ENCODE results near the gene CACNA1H.
"Not testable (repeated sequence)": the region's sequence is repeated elsewhere in the genome, so short reads cannot be mapped to it uniquely, and the experiment has no call there.

CACNA1H gene

DNA sequence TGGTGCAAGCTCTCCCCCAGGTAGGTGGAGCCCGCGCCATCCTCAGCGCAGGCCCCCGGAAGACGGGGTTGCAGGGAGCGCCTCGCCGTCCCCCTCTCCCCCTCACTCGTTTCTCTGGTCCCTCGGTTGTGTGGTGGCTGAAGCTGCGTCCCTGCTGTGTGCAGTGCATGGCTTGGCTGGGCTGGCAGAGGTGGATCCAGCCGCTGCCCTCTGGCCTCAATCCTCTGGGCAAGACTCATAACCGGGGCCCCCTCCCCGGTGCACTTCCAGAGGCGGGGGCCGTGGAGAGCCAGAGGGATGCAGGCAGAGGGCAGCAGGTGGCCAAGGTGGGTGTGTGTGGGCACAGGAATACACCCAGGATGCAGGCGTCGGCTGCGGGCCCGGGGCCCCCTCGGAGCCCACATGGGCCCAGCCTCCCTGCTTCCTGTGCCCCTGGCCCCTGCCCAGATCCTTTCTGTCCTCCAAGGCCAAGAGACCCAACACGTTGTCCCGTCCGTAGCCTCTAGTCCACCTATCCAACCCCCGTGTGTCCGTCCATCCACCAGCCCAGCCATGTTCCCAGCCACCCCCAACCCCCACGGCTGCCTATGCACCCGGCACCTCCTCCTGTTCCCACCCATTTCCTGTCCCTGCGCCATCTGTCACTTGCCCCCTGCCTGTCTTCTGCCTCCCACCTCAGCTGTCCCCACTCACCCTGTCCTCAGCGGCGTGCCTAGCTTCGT lies 62.8 kb downstream of the CACNA1H start:
- DNase-seq, result no peak

- DNase-seq, result no peak
Observed at GRCh38 chr16:1216296-1216619, 63.4 kb downstream of the CACNA1H start.

- DNase-seq, result no peak
Observed at GRCh38 chr16:1216681-1217400, 63.9 kb downstream of the CACNA1H start.

GRCh38 chr16:1217526-1217925 lies 64.6 kb downstream of the CACNA1H start:
- DNase-seq, result no peak

- no peak for DNase-seq
Observed at GRCh38 chr16:1218061-1218929, 65.4 kb downstream of the CACNA1H start.

DNA sequence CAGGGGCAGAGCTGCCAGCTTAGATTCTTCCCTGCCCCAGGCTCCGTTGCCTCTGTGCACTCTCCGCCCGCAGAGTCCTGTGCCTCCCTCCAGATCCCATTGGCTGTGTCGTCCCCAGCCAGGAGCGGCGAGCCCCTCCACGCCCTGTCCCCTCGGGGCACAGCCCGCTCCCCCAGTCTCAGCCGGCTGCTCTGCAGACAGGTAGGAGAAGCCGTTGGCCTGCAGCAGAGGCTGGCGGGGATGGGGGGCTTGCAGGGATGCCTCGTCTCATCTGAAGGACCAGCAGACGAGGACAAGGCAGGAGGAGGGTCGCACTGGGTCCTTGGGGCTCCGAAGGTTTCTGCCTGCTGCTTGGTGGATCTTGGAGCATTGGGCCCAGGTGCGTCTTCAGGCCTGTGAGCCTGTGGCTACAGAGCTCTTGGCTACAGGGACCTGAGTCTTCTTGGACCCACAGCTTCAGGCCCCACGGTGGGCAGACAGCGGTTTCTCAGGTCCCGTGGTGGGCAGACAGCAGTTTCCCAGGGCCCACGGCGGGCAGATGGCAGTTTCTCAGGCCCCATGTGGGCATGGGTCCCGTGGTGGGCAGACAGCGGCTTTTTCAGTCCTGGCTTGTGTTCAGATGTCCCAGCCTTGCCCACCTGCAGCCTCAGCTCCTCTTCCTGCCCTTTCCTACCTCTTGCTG lies 66.2 kb downstream of the CACNA1H start:
- DNase-seq, result no peak

GRCh38 chr16:1220098-1220728 lies 67.3 kb downstream of the CACNA1H start:
- no peak for DNase-seq

DNA sequence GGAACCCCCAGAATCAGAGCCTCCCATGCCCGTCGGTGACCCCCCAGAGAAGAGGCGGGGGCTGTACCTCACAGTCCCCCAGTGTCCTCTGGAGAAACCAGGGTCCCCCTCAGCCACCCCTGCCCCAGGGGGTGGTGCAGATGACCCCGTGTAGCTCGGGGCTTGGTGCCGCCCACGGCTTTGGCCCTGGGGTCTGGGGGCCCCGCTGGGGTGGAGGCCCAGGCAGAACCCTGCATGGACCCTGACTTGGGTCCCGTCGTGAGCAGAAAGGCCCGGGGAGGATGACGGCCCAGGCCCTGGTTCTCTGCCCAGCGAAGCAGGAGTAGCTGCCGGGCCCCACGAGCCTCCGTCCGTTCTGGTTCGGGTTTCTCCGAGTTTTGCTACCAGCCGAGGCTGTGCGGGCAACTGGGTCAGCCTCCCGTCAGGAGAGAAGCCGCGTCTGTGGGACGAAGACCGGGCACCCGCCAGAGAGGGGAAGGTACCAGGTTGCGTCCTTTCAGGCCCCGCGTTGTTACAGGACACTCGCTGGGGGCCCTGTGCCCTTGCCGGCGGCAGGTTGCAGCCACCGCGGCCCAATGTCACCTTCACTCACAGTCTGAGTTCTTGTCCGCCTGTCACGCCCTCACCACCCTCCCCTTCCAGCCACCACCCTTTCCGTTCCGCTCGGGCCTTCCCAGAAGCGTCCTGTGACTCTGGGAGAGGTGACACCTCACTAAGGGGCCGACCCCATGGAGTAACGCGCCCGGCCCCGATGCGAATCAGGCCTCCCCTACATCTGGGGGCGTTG lies 68.1 kb downstream of the CACNA1H start:
- DNase-seq, result no peak

GRCh38 chr16:1221628-1222552 lies 69.0 kb downstream of the CACNA1H start:
- DNase-seq, result no peak

DNA sequence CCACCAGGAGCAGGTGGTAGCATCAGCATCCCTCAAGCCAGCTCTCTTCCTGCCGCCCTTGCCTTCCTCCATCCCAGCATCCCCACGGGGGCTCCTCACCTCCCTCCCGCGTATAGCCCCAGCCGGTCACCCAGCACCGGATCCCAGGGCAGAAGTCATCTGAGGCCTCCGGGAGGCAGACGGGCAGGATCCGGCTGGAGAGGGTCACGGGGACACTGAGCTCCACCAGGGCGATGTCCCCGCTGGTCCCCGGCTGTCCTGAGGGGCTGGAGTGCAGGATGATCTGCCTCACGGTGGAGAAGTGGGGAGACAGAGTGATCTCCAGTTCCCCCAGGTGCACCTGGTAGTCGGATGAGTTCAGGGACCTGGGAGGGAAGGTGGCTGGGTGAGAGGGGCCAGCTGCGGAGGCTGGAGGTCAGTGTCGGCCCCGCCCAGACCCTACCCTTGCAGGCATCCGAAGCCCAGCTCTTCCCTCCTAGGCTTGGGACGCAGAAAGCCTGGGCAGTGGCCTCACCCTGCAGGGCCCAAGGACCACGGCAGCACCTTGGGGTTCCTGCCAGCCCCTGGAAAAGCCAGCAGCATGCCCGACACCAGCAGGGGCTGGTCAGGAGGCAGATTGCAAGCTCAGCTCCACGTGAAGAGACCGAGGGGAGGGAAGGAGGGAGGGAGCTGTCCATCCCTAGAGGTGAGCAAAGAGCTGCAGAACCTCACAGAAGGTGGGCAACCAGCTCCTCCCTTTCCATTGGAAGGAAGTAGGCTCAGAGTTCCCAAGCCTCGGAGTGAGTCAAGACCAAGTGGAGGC lies 69.8 kb downstream of the CACNA1H start:
- DNase-seq, result no peak

DNA sequence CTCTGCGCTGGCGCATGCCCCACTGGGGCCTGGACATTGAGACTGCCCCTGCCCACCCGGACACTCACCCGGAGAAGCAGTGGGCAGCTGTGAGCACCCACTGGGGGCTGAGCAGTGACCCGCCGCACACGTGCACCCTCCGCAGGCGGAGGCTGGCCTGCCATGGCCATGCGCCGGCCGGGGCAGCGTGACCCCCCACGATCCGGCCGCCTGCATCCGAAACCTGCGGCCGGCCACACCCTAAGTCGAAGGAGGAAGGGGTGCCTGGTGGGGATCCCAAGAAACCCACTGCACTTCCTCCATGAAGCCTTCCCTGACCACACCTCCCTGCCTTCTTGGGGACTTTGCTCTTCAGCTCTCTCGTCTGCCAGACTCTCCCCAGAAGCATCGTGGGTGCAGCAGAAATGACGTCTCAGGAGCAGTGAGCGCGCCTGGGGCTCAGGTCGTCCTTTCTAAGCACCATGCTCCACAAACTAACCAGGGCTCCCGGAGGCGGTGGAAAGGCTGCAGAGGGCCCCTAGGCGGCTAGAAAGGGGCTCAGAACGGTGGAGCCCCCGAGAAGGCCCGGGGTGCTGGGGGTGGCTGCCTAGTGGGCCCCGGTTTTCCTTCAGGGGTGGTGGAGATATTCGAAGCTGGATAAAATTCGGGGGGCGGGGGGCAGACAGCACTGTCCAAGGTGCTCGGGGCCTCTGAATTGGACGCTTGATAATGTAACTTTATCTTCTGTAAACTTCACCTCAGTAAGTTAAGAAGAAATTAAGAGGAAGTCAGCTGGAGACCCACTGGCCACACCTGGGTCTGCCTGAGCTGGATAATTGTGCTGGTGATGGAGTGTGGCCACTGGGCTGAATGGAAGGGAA lies 70.7 kb downstream of the CACNA1H start:
- no peak for DNase-seq

GRCh38 chr16:1224558-1224957 lies 71.7 kb downstream of the CACNA1H start:
- no peak for DNase-seq

DNA sequence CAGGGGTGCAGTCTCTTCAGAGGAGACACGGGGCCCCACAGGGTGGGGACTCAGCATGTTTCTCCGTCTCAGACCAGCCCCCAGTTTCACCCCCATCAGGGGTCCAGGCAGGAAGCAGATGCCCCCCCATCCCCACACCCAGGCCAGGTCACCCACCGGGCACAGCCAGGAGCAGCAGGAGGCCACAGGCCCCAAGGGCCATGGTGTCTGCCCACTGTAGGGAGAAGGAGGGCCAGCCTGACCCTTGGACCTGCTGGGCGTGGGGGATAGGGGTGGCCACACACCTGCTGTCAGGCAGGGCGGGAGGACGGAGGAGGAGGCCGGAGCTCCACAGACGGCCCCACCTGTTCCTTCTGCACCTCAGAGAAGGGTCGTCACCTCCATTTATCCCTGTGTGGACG lies 72.1 kb downstream of the CACNA1H start, which contains the start of gene TPSG1:
Gene TPSG1 (minus strand): TSS at position 218 of the 401 bp plus-strand sequence. CDS start 16 bp downstream, at position 202.
- DNase-seq, result no peak

DNA sequence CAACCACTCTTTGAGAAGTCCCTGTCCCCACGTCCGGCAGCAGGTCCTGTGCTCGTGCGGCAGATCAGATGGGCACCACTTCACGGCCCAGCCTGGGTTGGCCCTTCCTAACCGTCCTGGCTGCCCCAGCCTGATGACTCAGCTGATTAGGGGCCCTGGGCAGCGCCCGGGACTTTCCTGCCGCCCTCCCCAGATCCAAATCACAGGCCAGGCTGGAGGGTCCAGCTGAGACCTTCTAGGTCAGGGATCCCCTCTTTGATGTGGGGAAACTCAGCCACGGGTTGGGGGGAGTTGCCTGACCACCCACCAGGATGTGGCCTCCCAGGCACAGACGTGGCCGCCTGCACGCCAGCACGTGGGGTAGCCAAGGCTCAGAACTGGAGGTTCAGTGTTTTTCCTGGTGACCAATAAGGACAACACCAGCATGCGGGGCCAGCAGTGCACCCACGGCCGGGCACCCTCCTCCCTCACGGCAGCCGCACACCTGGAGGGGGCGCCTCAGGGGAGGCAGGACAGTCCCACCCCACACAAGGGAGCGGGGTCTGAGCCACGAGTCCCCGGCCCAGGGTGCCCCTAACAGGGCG lies 72.9 kb downstream of the CACNA1H start:
- DNase-seq, result not testable (repeated sequence)

DNA sequence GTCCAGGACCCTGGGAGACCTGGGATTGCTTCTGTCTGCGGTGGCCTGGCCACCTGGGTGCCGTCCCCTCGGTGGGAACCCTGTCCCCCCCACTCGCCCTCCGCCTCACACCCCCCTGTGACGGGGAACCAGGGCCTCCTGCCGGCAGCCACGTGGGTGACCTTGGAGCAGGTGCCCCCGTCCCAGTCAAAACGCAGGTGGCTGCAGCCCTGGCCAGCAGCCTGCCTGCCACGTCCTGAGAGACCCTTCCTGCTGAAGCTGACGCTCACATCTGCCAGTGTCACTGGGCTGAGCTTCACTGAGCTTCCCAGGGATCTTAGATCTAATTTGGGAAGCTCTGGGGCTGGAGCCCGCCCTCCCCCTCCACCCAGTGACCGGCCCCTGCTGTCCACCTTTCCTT lies 73.8 kb downstream of the CACNA1H start:
- DNase-seq, result not testable (repeated sequence)

DNA sequence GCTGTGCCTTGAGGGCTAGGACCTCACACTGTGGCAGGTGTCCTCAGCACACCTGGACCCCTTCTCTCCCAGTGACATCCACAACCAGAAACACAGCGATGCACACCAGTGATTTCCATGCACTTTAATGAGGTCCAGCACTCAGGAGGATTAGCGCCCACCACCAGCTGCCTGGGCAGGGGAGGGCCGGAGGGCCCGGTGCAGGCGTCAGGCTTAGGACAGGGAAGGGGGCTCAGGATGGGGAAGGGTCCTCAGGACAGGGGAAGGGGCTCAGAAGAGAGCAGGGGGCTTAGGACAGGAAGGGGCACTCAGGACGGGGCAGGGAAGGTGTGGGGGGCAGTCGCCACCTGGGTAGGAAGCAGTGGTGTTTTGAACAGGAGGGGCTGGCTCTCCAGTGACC lies 75.3 kb downstream of the CACNA1H start:
- DNase-seq, result not testable (repeated sequence)

- not testable (repeated sequence) for DNase-seq
Observed at GRCh38 chr16:1229476-1229875, 76.6 kb downstream of the CACNA1H start.

DNA sequence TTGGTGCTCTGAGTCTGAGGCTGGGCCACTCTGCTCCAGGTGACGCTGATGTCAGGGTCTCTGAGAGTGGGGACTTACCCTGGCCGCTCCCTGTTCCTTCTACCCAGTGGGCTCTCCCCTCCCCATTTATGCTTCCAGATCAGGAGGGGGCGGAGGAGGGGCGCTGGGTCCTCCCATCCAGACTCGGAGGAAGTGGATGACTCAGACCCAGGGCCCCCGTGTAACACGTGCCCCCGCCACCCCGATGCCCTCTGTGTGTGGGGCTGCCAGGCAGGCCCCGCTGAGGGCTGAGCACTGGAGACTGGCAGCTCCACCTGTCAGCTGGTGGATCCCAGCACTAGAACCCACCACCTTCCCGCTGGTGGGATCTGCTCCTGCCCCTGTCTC lies 77.2 kb downstream of the CACNA1H start, which contains the start of gene TPSB2:
Gene TPSB2 (minus strand): TSS at position 101 of the 387 bp plus-strand sequence. CDS start 233 bp downstream, outside the sequence.
- DNase-seq, result not testable (repeated sequence)
